ENCODE results near the gene VCAN. TPM values are rescaled to one million over a fixed set of nuclear protein-coding genes. Genes with fewer than 3 reads are reported as not detected.

VCAN gene
- total and polyA plus RNA-seq, 2 of the 8 experiments (the other 6 are each of a cell fraction or from before 2014, with no cell fraction given), result 146 to 404 TPM

GRCh38 chr5:83472213-83472507 is 616 bp downstream of the VCAN start:
- Histone ChIP-seq H3K79me2 (ENCODE audit: control insufficient read depth in 1 of 2, insufficient read depth in 2 of 2, low read length in 2 of 2) (peaks cover 0 to 28% of the 10 kb centered on the region in 2 experiments; a peak in 3 of 4 replicates), H3K4me2 (ENCODE audit: insufficient read depth in 1 of 2, low read depth in 2 of 2, low read length in 2 of 2) (peak overlapping the region; percentile 66 to 87), H3K23ac (ENCODE audit: insufficient read length) (no peak overlapping the region), H3K4me1 (replicated peaks in 1 of 4; ENCODE audit: control insufficient read depth in 3 of 4, insufficient read depth in 4 of 4, low read length in 3 of 4) (peaks cover 0 to 16% (median 3%) of the 10 kb centered on the region in 4 experiments; a peak in 4 of 7 replicates), H3K9ac (replicated peaks in 1 of 4; ENCODE audit: extremely low read depth in 1 of 4, low read depth in 3 of 4, low read length in 3 of 4) (peak overlapping the region in 3 of 4 experiments; percentile 56 to 73 (median 65); a peak in 6 of 7 replicates), H2BK12ac (ENCODE audit: low read depth, low read length) (no peak overlapping the region), H3K9me3 (ENCODE audit: insufficient read depth in 2 of 2, low read depth in 1 of 2, low read length in 1 of 2) (no peaks in the 10 kb centered on the region), H2BK20ac (ENCODE audit: low read length) (no peak overlapping the region), H2AFZ (ENCODE audit: low read length) (no peak overlapping the region), H4K20me1 (replicated peaks in 1 of 2; ENCODE audit: control insufficient read depth in 1 of 2, insufficient read depth in 2 of 2, low read length in 2 of 2) (no peaks in the 10 kb centered on the region), H4K91ac (replicated peaks; ENCODE audit: insufficient read length, low read length) (peak overlapping the region; percentile 87), H2BK15ac (ENCODE audit: low read length) (no peak overlapping the region), H3K4me3 (ENCODE audit: extremely low read depth in 1 of 4, insufficient read depth in 2 of 4, low read depth in 3 of 4, low read length in 4 of 4) (peak overlapping the region; percentile 71 to 89 (median 76)), H4K5ac (ENCODE audit: insufficient read length, low read depth, low read length) (peak overlapping the region; percentile 70), H3K36me3 (ENCODE audit: control insufficient read depth in 2 of 4, insufficient read depth in 4 of 4, low read length in 3 of 4) (no peaks in the 10 kb centered on the region), H3K27ac (ENCODE audit: low read depth, low read length) (peak overlapping the region; percentile 53; the same call in 1 of the 2 replicates), H2BK5ac (ENCODE audit: low read depth, low read length) (peak overlapping the region; percentile 90; the same call in 1 of the 2 replicates), H3K79me1 (ENCODE audit: low read depth, low read length) (no peaks in the 10 kb centered on the region), H3K14ac (ENCODE audit: insufficient read length) (peak overlapping the region; percentile 12), H3K27me3 (replicated peaks in 1 of 4; ENCODE audit: control insufficient read depth in 3 of 4, extremely low read depth in 1 of 4, insufficient read depth in 3 of 4, low read length in 3 of 4) (no peaks in the 10 kb centered on the region), H2BK120ac (replicated peaks; ENCODE audit: low read depth, low read length) (peak overlapping the region; percentile 69), H3K4ac (replicated peaks; ENCODE audit: insufficient read length, low read depth, low read length) (peak overlapping the region; percentile 33), H3K18ac (ENCODE audit: extremely low read depth, low read length) (peak overlapping the region; percentile 94), H4K8ac (ENCODE audit: extremely low read depth, insufficient read depth, low read length) (no peak overlapping the region), H3K56ac (replicated peaks; ENCODE audit: insufficient read length, low read depth, low read length) (peak overlapping the region; percentile 80), H3K23me2 (ENCODE audit: low read depth, low read length) (peaks cover 17% of the 10 kb centered on the region), H2AK5ac (ENCODE audit: low read depth, low read length) (no peak overlapping the region)
- no peak for FAIRE-seq
- 4% methylated on average over 5 of the region's 5 CpGs; no CpG with 5 or more reads in 1 of the 2 experiments for WGBS, 2 experiments (ENCODE audit: extremely low coverage in 1 of 2, insufficient coverage in 1 of 2, insufficient read length in 1 of 2, insufficient replicate concordance in 2 of 2, low coverage in 1 of 2, low lambda C conversion rate in 2 of 2, missing lambda C conversion rate in 1 of 2)
- CTCF ChIA-PET (ENCODE audit: partially characterized antibody), result interaction anchor here (0.6 to 1.2 kb wide), 5 partner anchors 25 to 1122 kb away, joined by 3 read pairs; no protein-coding TSS in a partner anchor
- DNase-seq (ENCODE audit: low read depth in 1 of 2, low spot score in 2 of 2), result no peak
- POLR2A ChIA-PET (ENCODE audit: partially characterized antibody), result interaction anchor here (0.7 to 1.8 kb wide), 15 partner anchors 9 to 1194 kb away, joined by 3 to 7 read pairs (median 3); partner anchors contain the start of genes RPS23, TMEM167A and XRCC4
- TF ChIP-seq YY1 (IDR thresholded peaks at IDR 0.05; ENCODE audit: low read depth, low read length) (no peak), ATF3 (IDR thresholded peaks at IDR 0.05; ENCODE audit: insufficient read depth, low read depth, low read length) (no peak), CREB1 (IDR thresholded peaks at IDR 0.05) (no peak), MAX (IDR thresholded peaks at IDR 0.05) (no peak), EZH2 (IDR thresholded peaks at IDR 0.05; ENCODE audit: low read depth, low read length, severe bottlenecking) (no peak), CEBPB (IDR thresholded peaks at IDR 0.05; ENCODE audit: low read depth, low read length) (no peak), POLR2AphosphoS5 (IDR thresholded peaks at IDR 0.05; ENCODE audit: low read depth, low read length) (no peak), TBP (IDR thresholded peaks at IDR 0.05; ENCODE audit: low read depth, low read length) (no peak), KDM1A (IDR thresholded peaks at IDR 0.05; ENCODE audit: borderline replicate concordance, low read length) (no peak)

Measured in H1 (cell line).